OCI-LY1 (cell line): Measurements from ENCODE around the gene CCNO.
A peak's percentile ranks its signal among the peaks of the same experiment; 100 is the strongest.

Source experiments
- H2AFZ ChIP-seq: fragments of 200-600 bp; sonication (generic), shearing (Covaris generic); 2 replicates; pipeline ENCODE4 v1.6.0; 2014; ENCODE audit warnings: antibody characterized with exemption, mild to moderate bottlenecking, low read length
- H3F3A ChIP-seq: fragments of 200-600 bp; sonication (generic), shearing (Covaris generic); 2 replicates; pipeline ENCODE4 v1.6.0; 2014; ENCODE audit warnings: mild to moderate bottlenecking, antibody characterized with exemption, low read length, moderate library complexity; ENCODE audit not compliant: insufficient read depth
- H3K27ac ChIP-seq: fragments of 200-600 bp; sonication (generic); 2 replicates; pipeline ENCODE4 v1.5.1; 2014; ENCODE audit warnings: low read length, mixed run types, mild to moderate bottlenecking, low read depth; ENCODE audit not compliant: poor library complexity, severe bottlenecking
- H3K27me3 ChIP-seq: fragments of 200-600 bp; sonication (generic); 2 replicates; pipeline ENCODE4 v1.6.0; 2014; ENCODE audit warnings: antibody characterized with exemption, mild to moderate bottlenecking, low read length, moderate library complexity; ENCODE audit not compliant: insufficient read depth
- H3K36me3 ChIP-seq: fragments of 200-600 bp; sonication (generic); 2 replicates; pipeline ENCODE4 v1.6.1; 2014; ENCODE audit warnings: mild to moderate bottlenecking, antibody characterized with exemption, low read length, moderate library complexity, mixed read lengths; ENCODE audit not compliant: insufficient read depth
- H3K4me1 ChIP-seq: fragments of 200-600 bp; sonication (generic); 2 replicates; pipeline ENCODE4 v1.5.1; 2014; ENCODE audit warnings: mild to moderate bottlenecking, low read length, moderate library complexity; ENCODE audit not compliant: insufficient read depth, severe bottlenecking
- H3K4me2 ChIP-seq: fragments of 200-600 bp; sonication (generic), shearing (Covaris generic); 2 replicates; pipeline ENCODE4 v1.6.1; 2014; ENCODE audit warnings: low read length
- H3K4me3 ChIP-seq: fragments of 200-600 bp; sonication (generic); 2 replicates; pipeline ENCODE4 v1.5.1; 2014; ENCODE audit warnings: low read length, low read depth, mild to moderate bottlenecking, mixed read lengths; ENCODE audit not compliant: poor library complexity, severe bottlenecking
- H3K79me2 ChIP-seq: fragments of 200-600 bp; shearing (Covaris generic); 2 replicates; pipeline ENCODE4 v1.6.1; 2016; ENCODE audit warnings: mixed run types, low read length, mixed read lengths; ENCODE audit not compliant: insufficient read depth
- H3K9ac ChIP-seq: fragments of 200-600 bp; sonication (generic), shearing (Covaris generic); 2 replicates; pipeline ENCODE4 v1.6.1; 2014; ENCODE audit warnings: mild to moderate bottlenecking, low read length, mixed read lengths
- H3K9me2 ChIP-seq: fragments of 200-600 bp; sonication (generic), shearing (Covaris generic); 2 replicates; pipeline ENCODE4 v1.6.1; 2014; ENCODE audit warnings: low read depth, mild to moderate bottlenecking, low read length, mixed read lengths
- H3K9me3 ChIP-seq: fragments of 200-600 bp; shearing (Covaris generic); 2 replicates; pipeline ENCODE4 v1.6.1; 2014; ENCODE audit warnings: low read length, mixed read lengths
- H4K20me1 ChIP-seq: fragments of 200-600 bp; sonication (generic), shearing (Covaris generic); 2 replicates; pipeline ENCODE4 v1.6.0; 2016; ENCODE audit warnings: mild to moderate bottlenecking, low read length; ENCODE audit not compliant: insufficient read depth
- EZH2 ChIP-seq: fragments of 200-600 bp; sonication (generic), shearing (Covaris generic); IDR thresholded peaks from 2 replicates; pipeline ENCODE4 v1.8.0; 2017; ENCODE audit warnings: borderline replicate concordance, mixed run types, mild to moderate bottlenecking, antibody characterized with exemption, low read length, moderate library complexity, mixed read lengths
- TF ChIP-seq, protein P1 (sequence below): fragments of 200-600 bp; sonication (generic), shearing (Covaris generic); IDR thresholded peaks from 2 replicates; pipeline ENCODE4 v1.5.1; 2017; ENCODE audit warnings: mild to moderate bottlenecking, antibody characterized with exemption, low read length, moderate library complexity, mixed read lengths

The CCNO gene

DNA sequence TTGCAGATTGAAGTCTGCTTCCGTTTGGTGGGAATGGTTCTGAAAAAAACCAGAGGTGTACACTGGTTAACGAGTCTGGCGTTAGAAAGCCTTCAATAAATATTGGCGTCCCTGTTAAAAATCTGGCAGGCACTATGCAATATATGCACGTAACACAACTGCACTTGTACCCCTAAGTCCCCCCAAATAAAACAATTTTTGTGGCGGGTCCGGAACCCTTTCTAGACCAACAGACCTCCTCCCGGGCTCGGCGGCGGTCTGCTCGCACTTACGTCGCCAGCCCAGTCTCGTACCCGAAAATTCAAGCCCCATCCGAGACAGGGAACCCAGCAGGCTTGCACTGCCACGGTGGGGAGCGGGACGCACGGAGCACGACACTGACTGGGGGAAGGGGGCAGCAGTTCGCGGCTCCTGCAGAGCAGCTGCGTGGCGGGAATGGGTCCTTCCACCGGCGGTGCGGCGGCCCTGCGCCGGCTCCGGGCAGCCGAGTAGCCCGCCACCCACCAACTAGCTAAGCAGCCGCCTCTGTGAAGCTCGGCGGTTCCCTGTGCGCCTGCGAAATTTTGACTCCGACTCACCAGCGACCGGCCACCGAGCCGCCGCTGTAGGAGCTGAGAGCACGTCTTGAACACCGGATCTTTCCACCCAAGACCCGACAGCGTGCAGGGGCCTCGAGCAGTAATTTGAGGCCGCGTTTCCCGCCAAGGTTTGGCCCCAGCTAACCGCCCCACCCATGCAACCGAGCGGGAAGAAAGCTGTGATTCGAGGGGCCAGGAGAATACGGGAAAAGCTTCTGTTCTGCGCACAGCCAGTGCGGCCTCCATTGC lies 10.2 kb downstream of the CCNO start:
- H3K4me2 ChIP-seq: no peak overlapping the region
- H3K4me3 ChIP-seq: no peak overlapping the region

DNA sequence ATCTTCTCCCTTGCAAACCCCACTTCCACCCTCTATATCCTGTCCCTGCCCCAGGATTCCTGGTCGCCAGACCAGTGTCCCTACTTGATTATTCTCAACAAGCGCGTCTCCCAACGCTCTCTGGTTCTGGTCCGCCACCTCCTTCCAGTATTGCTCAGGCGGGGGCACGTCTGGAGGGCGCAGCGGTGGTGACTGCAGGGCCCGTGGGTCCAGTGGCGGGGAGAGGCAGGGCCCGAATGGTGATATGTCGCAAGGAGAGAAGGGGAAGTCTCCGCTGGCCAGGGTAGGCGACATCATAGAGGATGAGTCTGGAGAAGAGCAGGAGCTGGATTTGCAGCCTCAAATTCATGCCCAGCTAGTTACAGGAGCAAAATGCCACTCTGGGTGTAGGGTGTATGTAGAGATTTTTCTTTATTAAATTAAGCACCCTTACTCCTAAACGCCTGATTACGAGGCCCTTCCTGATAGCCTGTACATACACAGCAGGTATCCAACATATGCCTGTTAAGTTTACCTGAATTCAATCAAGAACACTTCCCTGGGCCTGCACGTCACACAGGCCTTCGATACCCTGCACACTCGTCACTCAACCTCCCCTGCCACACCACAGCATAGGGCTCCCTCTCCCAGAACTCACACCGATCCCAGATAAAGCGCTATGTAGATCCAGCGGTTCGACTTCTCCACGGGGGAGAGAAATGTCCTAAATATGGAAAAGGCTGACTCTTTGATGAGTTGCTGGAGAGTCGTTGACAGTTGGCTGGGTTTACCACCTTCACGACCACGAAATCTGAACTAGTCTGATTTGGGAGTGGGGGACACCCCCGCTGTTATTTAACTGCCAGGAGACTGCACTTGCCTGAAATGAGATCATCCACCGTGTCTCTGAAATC lies 11.1 kb downstream of the CCNO start:
- Histone ChIP-seq H4K20me1 (no peaks in the 10 kb centered on the region), H3F3A (no peaks in the 10 kb centered on the region), H3K36me3 (no peaks in the 10 kb centered on the region), H3K79me2 (no peaks in the 10 kb centered on the region), H3K9me2 (no peaks in the 10 kb centered on the region), H3K9me3 (no peaks in the 10 kb centered on the region), H3K4me2 (no peak overlapping the region), H3K4me3 (no peak overlapping the region), H3K27ac (no peak overlapping the region), H2AFZ (no peak overlapping the region), H3K9ac (no peak overlapping the region), H3K4me1 (peaks cover 10% of the 10 kb centered on the region), H3K27me3 (no peaks in the 10 kb centered on the region)
- TF ChIP-seq, protein P1, sequence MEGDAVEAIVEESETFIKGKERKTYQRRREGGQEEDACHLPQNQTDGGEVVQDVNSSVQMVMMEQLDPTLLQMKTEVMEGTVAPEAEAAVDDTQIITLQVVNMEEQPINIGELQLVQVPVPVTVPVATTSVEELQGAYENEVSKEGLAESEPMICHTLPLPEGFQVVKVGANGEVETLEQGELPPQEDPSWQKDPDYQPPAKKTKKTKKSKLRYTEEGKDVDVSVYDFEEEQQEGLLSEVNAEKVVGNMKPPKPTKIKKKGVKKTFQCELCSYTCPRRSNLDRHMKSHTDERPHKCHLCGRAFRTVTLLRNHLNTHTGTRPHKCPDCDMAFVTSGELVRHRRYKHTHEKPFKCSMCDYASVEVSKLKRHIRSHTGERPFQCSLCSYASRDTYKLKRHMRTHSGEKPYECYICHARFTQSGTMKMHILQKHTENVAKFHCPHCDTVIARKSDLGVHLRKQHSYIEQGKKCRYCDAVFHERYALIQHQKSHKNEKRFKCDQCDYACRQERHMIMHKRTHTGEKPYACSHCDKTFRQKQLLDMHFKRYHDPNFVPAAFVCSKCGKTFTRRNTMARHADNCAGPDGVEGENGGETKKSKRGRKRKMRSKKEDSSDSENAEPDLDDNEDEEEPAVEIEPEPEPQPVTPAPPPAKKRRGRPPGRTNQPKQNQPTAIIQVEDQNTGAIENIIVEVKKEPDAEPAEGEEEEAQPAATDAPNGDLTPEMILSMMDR: no peak
- TF ChIP-seq EZH2: no peak

More for the DNA sequence above, 10.2 kb downstream of the CCNO start:
- H3K79me2 ChIP-seq: no peaks in the 10 kb centered on the region
- no peaks in the 10 kb centered on the region for H3F3A ChIP-seq
- H3K36me3 ChIP-seq: no peaks in the 10 kb centered on the region
- no peaks in the 10 kb centered on the region for H3K9me2 ChIP-seq
- TF ChIP-seq, protein P1: no peak
- no peak overlapping the region for H2AFZ ChIP-seq
- H3K27ac ChIP-seq: no peak overlapping the region
- H3K4me1 ChIP-seq: peaks cover 14% of the 10 kb centered on the region
- no peak overlapping the region for H3K9ac ChIP-seq
- no peaks in the 10 kb centered on the region for H4K20me1 ChIP-seq
- no peaks in the 10 kb centered on the region for H3K9me3 ChIP-seq
- 0 out of 2 replicates have a peak, but pooled peaks cover 6% of the 10 kb centered on the region for H3K27me3 ChIP-seq

DNA sequence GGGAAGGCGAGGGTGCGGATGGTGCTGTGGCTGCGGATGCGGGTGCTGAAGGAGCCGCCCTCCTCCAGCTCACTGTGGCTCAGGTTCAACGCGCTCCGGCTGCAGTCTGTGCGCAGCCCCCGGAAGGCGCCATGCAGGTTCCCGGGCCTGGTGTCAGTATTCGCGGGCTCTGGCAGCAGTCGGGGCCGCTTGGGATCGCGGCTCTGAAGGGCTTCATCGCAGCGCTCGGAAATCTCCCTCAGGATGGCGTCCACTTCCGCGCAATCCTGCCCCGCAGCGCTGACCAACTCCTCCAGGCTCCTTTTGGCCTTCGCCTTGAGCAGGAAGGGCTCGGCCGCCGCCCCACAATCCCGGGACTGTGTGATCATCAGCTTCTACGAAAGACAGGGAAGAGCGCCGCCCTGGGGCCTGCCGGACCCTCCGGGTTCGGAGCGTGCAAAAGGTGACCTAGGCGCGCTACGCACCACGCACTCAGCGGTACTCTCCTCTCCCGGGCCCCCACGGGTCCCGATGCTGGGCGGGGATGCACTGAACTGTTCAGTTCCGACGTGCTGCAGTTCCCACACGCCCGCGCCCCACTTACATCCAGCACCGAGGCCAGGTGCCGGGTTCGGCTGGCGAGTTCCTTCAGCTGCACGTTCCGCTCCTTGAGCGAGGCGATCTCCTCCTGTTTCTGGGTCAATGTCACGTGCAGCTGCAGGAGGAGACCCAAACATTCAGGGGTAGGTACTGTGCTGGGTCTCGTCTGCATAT lies 12.8 kb downstream of the CCNO start:
- Histone ChIP-seq H3K4me3 (peak overlapping the region; percentile 45), H3K9me3 (no peaks in the 10 kb centered on the region), H3K9ac (no peak overlapping the region), H3K27me3 (no peaks in the 10 kb centered on the region), H3K9me2 (no peaks in the 10 kb centered on the region), H4K20me1 (no peaks in the 10 kb centered on the region), H3K27ac (no peak overlapping the region), H3K4me1 (peaks cover 4% of the 10 kb centered on the region), H3K4me2 (peak overlapping the region; percentile 45), H2AFZ (no peak overlapping the region), H3F3A (no peaks in the 10 kb centered on the region), H3K79me2 (no peaks in the 10 kb centered on the region), H3K36me3 (no peaks in the 10 kb centered on the region)
- TF ChIP-seq EZH2: no peak
- TF ChIP-seq, protein P1: no peak
